Loucy (cell line): ENCODE results near the gene C2orf15.
A peak's percentile ranks its signal among the peaks of the same experiment; 100 is the strongest.

Experiments used
- H2AFZ ChIP-seq: fragments of 200-600 bp; sonication (generic); 2 replicates; pipeline ENCODE4 v1.6.0; 2016; ENCODE audit warnings: antibody characterized with exemption, mild to moderate bottlenecking, low read length, moderate library complexity
- H3F3A ChIP-seq: fragments of 200-600 bp; 2 replicates; pipeline ENCODE4 v1.6.0; 2016; ENCODE audit warnings: antibody characterized with exemption, low read depth, mild to moderate bottlenecking
- H3K27me3 ChIP-seq: fragments of 200-600 bp; sonication (generic); 2 replicates; pipeline ENCODE4 v1.6.1; 2014; ENCODE audit warnings: low read length, mild to moderate bottlenecking; ENCODE audit not compliant: insufficient read depth, poor library complexity, severe bottlenecking
- H3K36me3 ChIP-seq: fragments of 200-600 bp; sonication (generic); 2 replicates; pipeline ENCODE4 v1.6.1; 2016; ENCODE audit warnings: low read length; ENCODE audit not compliant: insufficient read depth
- H3K4me1 ChIP-seq: fragments of 200-600 bp; sonication (generic); 2 replicates; pipeline ENCODE4 v1.5.1; 2014; ENCODE audit warnings: low read length, mild to moderate bottlenecking; ENCODE audit not compliant: insufficient read depth, poor library complexity, severe bottlenecking
- H3K4me2 ChIP-seq: fragments of 200-600 bp; sonication (generic); 2 replicates; pipeline ENCODE4 v1.6.0; 2014; ENCODE audit warnings: antibody characterized with exemption, low read length, low read depth, mild to moderate bottlenecking; ENCODE audit not compliant: poor library complexity, severe bottlenecking
- H3K4me3 ChIP-seq: fragments of 200-600 bp; sonication (generic); 2 replicates; pipeline ENCODE4 v1.5.1; 2014; ENCODE audit warnings: low read length, mild to moderate bottlenecking, mixed read lengths; ENCODE audit not compliant: poor library complexity, severe bottlenecking
- H3K79me2 ChIP-seq: fragments of 200-600 bp; sonication (generic); 2 replicates; pipeline ENCODE4 v1.6.1; 2014; ENCODE audit warnings: low read length; ENCODE audit not compliant: insufficient read depth
- H3K9ac ChIP-seq: fragments of 200-600 bp; sonication (generic); 2 replicates; pipeline ENCODE4 v1.6.0; 2014; ENCODE audit warnings: mild to moderate bottlenecking, low read depth, low read length, moderate library complexity; ENCODE audit not compliant: poor library complexity, severe bottlenecking
- H3K9me2 ChIP-seq: fragments of 200-600 bp; sonication (generic); replicated peaks from 2 replicates; pipeline ENCODE4 v1.6.1; 2016; ENCODE audit warnings: low read depth, low read length, mixed read lengths
- H3K9me3 ChIP-seq: fragments of 200-600 bp; sonication (generic); 2 replicates; pipeline ENCODE4 v1.6.1; 2014; ENCODE audit warnings: mild to moderate bottlenecking, antibody characterized with exemption, low read length, low read depth; ENCODE audit not compliant: insufficient read depth
- H4K20me1 ChIP-seq: fragments of 200-600 bp; sonication (generic); 2 replicates; pipeline ENCODE4 v1.6.0; 2014; ENCODE audit warnings: antibody characterized with exemption, low read length, mild to moderate bottlenecking; ENCODE audit not compliant: insufficient read depth, poor library complexity, severe bottlenecking
- EZH2phosphoT487 ChIP-seq: fragments of 200-600 bp; IDR thresholded peaks from 2 replicates; pipeline ENCODE4 v1.6.1; 2018; ENCODE audit warnings: antibody characterized with exemption, mild to moderate bottlenecking, moderate library complexity, borderline replicate concordance
- TF ChIP-seq, protein P1 (sequence below): fragments of 200-600 bp; sonication (generic); conservative IDR thresholded peaks from 2 replicates; pipeline ENCODE4 v1.5.1; 2014; ENCODE audit warnings: mild to moderate bottlenecking, antibody characterized with exemption, low read length

The C2orf15 gene

DNA sequence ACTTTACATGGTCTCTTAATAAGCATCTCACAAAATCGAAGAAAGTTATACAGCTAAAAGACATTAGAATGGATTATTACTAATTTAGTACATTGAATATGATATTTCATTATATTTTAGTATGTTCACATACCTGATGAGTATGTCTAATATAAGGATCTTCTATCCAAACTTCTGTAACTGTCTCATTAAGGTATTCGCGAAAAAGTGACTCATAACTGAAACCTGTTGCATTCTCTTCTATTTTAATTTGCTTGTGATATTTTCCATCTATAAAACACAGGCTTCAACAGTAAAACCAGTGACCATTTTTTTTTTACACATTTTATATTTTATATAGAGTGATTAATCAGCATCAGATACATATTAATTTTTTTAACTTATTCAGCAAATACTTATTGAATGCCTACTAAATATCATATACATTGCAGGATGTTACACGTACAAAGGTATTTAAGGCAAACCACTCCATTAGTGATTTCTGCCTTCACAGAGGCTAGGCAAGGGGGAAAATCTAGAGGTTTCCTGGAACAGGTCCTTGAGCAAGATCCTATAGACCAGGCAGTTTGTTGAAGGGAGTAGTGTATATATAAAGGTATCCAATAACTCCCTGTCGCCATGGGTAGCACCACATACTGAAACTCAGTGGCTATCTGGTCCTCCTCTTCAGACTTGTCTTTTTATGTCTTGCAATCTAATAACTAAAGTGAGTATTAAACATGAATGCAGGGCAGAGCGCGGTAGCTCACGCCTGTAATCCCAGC lies 30.1 kb downstream of the C2orf15 start:
- TF ChIP-seq EZH2phosphoT487: no peak
- TF ChIP-seq, protein P1, sequence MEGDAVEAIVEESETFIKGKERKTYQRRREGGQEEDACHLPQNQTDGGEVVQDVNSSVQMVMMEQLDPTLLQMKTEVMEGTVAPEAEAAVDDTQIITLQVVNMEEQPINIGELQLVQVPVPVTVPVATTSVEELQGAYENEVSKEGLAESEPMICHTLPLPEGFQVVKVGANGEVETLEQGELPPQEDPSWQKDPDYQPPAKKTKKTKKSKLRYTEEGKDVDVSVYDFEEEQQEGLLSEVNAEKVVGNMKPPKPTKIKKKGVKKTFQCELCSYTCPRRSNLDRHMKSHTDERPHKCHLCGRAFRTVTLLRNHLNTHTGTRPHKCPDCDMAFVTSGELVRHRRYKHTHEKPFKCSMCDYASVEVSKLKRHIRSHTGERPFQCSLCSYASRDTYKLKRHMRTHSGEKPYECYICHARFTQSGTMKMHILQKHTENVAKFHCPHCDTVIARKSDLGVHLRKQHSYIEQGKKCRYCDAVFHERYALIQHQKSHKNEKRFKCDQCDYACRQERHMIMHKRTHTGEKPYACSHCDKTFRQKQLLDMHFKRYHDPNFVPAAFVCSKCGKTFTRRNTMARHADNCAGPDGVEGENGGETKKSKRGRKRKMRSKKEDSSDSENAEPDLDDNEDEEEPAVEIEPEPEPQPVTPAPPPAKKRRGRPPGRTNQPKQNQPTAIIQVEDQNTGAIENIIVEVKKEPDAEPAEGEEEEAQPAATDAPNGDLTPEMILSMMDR: no peak
- Histone ChIP-seq H2AFZ (no peak overlapping the region), H3F3A (no peaks in the 10 kb centered on the region), H3K9me3 (no peaks in the 10 kb centered on the region), H3K27me3 (no peaks in the 10 kb centered on the region), H3K36me3 (peaks cover 9% of the 10 kb centered on the region; the same call in 1 of the 2 replicates), H3K4me1 (peaks cover 5% of the 10 kb centered on the region), H3K4me2 (no peak overlapping the region), H3K79me2 (no peaks in the 10 kb centered on the region), H3K9me2 (no peaks in the 10 kb centered on the region), H3K9ac (no peak overlapping the region), H3K4me3 (no peak overlapping the region), H4K20me1 (no peaks in the 10 kb centered on the region)

DNA sequence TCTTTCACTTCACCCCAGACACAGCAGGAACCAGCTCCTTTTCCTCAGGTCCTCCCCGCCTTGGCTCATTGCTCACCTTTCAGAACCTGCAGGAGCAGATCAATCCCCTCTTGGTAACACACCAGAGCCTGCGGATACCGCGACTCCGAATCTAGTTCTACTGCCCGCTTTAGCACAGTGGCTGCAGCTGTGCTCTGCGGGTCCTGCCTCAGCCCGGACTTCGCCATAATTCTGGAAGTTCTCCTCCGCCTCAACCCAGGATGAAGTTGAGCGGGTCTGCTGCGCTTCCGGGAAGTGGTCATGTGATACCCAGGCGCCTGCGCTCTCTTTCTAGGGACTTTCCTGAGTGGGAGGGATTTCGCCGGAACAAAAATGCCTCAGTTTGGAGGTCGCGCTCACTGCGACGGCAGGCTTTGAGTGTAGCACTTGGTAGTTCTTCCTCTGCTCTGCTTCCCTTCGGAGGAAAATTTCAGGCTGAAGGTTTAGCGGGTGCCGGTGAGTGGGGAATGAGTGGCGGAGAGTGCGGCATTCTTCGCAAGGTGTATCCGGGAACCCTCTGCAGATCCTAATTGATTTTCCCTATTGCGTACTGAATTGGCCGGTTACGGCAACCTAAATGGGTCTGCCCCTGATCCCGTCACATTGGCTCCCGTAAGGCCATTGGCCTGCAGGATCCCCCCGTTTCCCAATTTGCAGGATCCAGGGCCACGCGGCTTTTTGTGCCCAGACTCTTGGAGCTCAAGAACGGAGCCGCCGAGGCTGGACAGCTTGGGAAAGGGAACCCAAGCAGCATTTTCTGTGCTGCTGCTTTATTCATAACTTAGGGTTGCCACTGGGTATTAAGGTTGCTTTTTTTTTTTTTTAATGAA lies 39.5 kb downstream of the C2orf15 start, which contains the start of the genes MITD1 and MRPL30:
Gene MITD1 (minus strand): TSS at position 304 of the 869 bp plus-strand sequence. CDS start 77 bp downstream, at position 227.
Gene MRPL30 (plus strand): TSS at position 430 of the 869 bp plus-strand sequence. CDS start 5,020 bp downstream, outside the sequence.
- H3F3A ChIP-seq: no peaks in the 10 kb centered on the region
- TF ChIP-seq, protein P1: no peak
- no peak for TF ChIP-seq EZH2phosphoT487

DNA sequence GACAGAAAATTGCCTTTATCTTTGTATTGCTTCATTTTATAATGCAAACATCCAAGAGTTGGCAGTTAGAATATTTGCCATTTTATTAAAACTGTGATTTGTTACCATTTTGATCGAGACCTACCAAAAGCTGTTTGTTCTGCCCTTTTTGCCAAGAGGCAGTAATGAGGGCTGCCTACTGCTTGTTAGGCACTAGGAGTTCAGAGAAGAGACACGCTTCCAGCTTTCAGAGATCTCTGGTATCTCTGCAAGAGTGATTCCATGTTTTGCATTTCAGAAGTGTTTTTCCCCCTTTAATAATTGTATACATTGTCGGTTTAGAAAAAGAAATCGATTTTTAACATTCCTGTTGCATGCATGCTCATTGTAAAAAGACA lies 40.1 kb downstream of the C2orf15 start:
- Histone ChIP-seq H3K79me2 (peaks cover 67% of the 10 kb centered on the region), H3K36me3 (no peaks in the 10 kb centered on the region), H3K9ac (peak overlapping the region; percentile 88), H3K4me3 (peak overlapping the region; percentile 94), H3K4me2 (peak overlapping the region; percentile 100), H3K27me3 (no peaks in the 10 kb centered on the region), H3F3A (no peaks in the 10 kb centered on the region), H2AFZ (peak overlapping the region; percentile 95), H3K9me2 (no peaks in the 10 kb centered on the region), H3K9me3 (no peaks in the 10 kb centered on the region), H4K20me1 (peaks cover 14% of the 10 kb centered on the region), H3K4me1 (peaks cover 35% of the 10 kb centered on the region)
- no peak for TF ChIP-seq EZH2phosphoT487
- TF ChIP-seq, protein P1: no peak

More for the DNA sequence above, 39.5 kb downstream of the C2orf15 start, which contains the start of the genes MITD1 and MRPL30:
- Histone ChIP-seq H3K79me2 (peaks cover 62% of the 10 kb centered on the region), H3K36me3 (no peaks in the 10 kb centered on the region), H3K4me3 (peak within 1 kb of the TSS; percentile 94), H3K27me3 (no peaks in the 10 kb centered on the region), H3K4me2 (peak within 1 kb of the TSS; percentile 100), H3K9me2 (no peaks in the 10 kb centered on the region), H4K20me1 (peaks cover 14% of the 10 kb centered on the region), H3K9me3 (no peaks in the 10 kb centered on the region), H2AFZ (peak within 1 kb of the TSS; percentile 95), H3K4me1 (peaks cover 35% of the 10 kb centered on the region), H3K9ac (peak within 1 kb of the TSS; percentile 88)
